Cardiac muscle cell (in vitro differentiated cells and primary cell): ENCODE measurements around the gene SMIM32. TPM values are rescaled to one million over a fixed set of nuclear protein-coding genes. Genes with fewer than 3 reads are reported as not detected.

Experiments used
- DNase-seq, 2 donors: peaks; one replicate each; pipeline versions ENCODE4 v3.0.0 to v3.0.0-alpha.2; 2010 to 2017; ENCODE audit warnings: low read depth in 1 of 2, low spot score in 1 of 2
- H3K27ac ChIP-seq: fragments of 200-600 bp; sonication (generic); 2 replicates; pipeline ENCODE4 v1.5.1; 2016
- H3K27me3 ChIP-seq: fragments of 200-600 bp; sonication (generic); 2 replicates; pipeline ENCODE4 v1.6.0; 2016; ENCODE audit warnings: control low read depth
- H3K36me3 ChIP-seq: fragments of 200-600 bp; sonication (generic); 2 replicates; pipeline ENCODE4 v1.5.1; 2016; ENCODE audit warnings: control low read depth
- H3K4me1 ChIP-seq: fragments of 200-600 bp; sonication (generic); 2 replicates; pipeline ENCODE4 v1.8.1; 2017; ENCODE audit warnings: low read depth, mild to moderate bottlenecking, mixed run types
- H3K4me3 ChIP-seq: fragments of 200-600 bp; sonication (generic); 2 replicates; pipeline ENCODE4 v1.5.1; 2016; ENCODE audit warnings: mild to moderate bottlenecking
- H3K9me3 ChIP-seq: fragments of 200-600 bp; sonication (generic); 2 replicates; pipeline ENCODE4 v1.5.1; 2017; ENCODE audit warnings: low read depth, mild to moderate bottlenecking, control low read depth
- polyA plus RNA-seq: library from polyadenylated mRNA; unstranded; fragments of >200 nt; fragmentation: Nextera tagmentation; extraction: Ambion mirVana; gene quantifications from 2 replicates; pipeline ENCODE4 v1.2.1, GENCODE V29; 2016
- total RNA-seq: library from RNA; depleted of rRNA; stranded (reverse); fragments of >200 nt; gene quantifications from 2 replicates; pipeline ENCODE4 v1.2.3, GENCODE V29; 2016
- TF ChIP-seq, protein P1 (sequence below): IDR thresholded peaks from 2 replicates; pipeline ENCODE4 v1.5.1; 2012; ENCODE audit warnings: low read depth, mild to moderate bottlenecking, low read length

SMIM32 gene
- total and polyA plus RNA-seq, 2 experiments from 2014 or later = 0.36 TPM; not detected in 1

DNA sequence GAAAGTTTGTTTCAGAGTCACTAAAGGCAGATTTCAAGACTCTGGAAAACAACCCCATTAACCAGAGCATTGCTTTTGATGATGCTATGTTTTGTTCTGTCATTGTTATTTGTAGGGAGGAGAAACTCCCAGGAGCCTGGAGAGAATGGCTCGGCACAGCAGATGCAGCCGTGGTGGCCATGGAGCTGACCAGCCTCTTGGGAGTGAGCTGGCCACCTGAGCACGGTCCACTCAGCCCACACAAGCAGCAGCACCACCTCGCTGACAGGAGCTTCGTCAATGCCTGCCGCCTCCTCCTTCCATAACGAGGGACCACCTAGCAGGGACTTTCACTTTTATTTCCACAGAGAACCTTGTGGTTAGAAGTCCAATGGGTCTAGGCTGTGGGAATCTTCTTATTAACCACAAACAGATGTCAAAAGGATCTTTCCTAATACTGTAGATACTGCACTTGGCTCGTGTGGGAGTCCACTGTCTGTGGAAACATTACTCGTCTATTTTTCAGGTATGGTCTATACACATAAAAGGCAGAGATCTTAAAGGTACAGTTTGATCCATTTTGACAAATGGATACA is 21.0 kb upstream of the SMIM32 start:
- Histone ChIP-seq H3K27me3 (peaks cover 14% of the 10 kb centered on the region), H3K27ac (no peak overlapping the region)

DNA sequence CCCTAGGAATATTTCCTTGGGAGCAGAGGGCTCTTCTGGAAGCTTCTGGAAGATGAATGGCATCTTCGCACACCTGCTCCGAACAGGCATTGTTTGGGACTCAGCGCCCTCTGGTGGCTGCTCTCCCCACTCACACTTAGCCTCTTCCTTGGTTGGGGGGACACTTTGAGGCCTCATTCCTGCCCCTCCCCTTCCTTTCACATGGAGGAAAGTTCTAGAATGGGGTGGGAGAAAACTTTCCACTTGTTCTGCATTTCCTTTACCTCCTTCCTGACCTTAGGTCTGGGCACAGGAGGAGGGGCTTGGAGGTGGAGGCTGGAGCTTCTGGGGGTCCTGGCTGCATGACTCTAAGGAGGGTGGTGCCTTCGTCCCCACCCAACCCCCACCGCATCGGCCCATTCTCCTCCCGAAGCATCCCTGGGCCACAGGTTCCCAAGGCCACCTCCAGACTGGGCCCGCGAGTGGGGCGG is 19.3 kb upstream of the SMIM32 start:
- TF ChIP-seq, protein P1, sequence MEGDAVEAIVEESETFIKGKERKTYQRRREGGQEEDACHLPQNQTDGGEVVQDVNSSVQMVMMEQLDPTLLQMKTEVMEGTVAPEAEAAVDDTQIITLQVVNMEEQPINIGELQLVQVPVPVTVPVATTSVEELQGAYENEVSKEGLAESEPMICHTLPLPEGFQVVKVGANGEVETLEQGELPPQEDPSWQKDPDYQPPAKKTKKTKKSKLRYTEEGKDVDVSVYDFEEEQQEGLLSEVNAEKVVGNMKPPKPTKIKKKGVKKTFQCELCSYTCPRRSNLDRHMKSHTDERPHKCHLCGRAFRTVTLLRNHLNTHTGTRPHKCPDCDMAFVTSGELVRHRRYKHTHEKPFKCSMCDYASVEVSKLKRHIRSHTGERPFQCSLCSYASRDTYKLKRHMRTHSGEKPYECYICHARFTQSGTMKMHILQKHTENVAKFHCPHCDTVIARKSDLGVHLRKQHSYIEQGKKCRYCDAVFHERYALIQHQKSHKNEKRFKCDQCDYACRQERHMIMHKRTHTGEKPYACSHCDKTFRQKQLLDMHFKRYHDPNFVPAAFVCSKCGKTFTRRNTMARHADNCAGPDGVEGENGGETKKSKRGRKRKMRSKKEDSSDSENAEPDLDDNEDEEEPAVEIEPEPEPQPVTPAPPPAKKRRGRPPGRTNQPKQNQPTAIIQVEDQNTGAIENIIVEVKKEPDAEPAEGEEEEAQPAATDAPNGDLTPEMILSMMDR = peak; percentile 95
- peaks cover 14% of the 10 kb centered on the region for H3K27me3 ChIP-seq
- no peak overlapping the region for H3K27ac ChIP-seq
- H3K36me3 ChIP-seq = no peaks in the 10 kb centered on the region
- DNase-seq = peak; percentile 62 to 65
- H3K4me1 ChIP-seq = no peaks in the 10 kb centered on the region
- H3K9me3 ChIP-seq = no peaks in the 10 kb centered on the region
- no peak overlapping the region for H3K4me3 ChIP-seq

More for the DNA sequence above, 21.0 kb upstream of the SMIM32 start:
- Histone ChIP-seq H3K4me3 (no peak overlapping the region), H3K36me3 (no peaks in the 10 kb centered on the region), H3K4me1 (no peaks in the 10 kb centered on the region), H3K9me3 (no peaks in the 10 kb centered on the region)
- TF ChIP-seq, protein P1 = no peak
- peak in 1 of 2 donors; percentile 28 for DNase-seq

DNA sequence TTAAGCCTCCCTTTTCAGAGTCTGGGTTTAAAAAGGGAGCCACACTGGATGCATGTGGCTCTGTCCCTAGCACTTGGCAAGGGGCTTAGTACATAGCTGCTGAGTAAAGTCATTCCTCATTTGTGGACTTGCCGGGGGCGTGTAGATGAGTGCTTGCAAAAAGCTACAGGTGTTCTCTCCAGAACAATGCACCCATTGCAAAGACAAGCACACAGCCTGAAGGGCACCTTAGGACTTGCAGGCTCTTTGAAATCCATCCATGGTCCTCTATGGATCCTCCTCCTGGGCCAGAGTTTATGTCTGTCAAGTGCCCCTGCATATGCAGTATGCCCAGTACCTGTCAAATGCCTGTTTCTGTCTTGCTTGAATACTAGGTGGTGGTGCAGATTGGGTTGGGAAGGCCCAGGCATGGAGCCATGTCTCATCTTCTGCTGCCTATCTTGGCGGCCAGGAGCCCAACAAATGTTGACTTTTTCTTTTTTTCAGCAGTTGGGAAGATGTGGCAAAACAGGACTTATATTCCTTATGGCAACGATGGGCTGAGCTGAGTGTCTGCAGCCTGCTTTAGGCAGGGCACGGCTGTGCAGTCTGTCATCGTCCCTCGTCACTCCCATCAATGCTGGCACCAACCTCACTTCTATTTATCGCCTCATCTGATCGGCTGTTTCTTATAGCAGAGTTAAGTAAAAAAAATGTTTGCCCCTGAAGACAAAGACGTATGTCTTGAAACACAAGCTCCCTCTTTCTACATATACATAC is 18.5 kb upstream of the SMIM32 start:
- no peak overlapping the region for H3K4me3 ChIP-seq
- H3K4me1 ChIP-seq = no peaks in the 10 kb centered on the region
- TF ChIP-seq, protein P1 = no peak
- no peaks in the 10 kb centered on the region for H3K9me3 ChIP-seq
- no peak for DNase-seq
- H3K27ac ChIP-seq = no peak overlapping the region
- H3K27me3 ChIP-seq = peaks cover 14% of the 10 kb centered on the region
- H3K36me3 ChIP-seq = no peaks in the 10 kb centered on the region

DNA sequence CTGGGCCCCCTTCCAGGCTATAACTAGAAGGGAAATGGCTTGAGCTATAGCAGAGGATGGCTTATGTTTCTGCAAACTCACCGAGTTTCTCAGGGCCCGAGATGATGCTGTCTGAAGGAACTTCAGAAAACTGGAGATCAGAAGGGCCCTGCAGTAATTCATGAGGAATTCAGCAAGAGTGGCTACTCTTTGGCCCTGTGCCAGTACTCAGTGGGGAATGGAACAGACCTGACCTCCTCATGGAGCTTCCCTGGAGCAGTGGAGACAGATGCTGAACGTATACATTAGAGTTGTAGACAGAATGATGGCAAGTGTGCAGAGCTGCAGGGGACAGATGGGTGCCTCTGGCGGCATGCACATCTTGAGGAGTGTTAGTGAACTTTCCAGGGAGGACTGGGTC is 17.3 kb upstream of the SMIM32 start:
- TF ChIP-seq, protein P1 = no peak
- Histone ChIP-seq H3K4me3 (no peak overlapping the region), H3K27ac (no peak overlapping the region), H3K27me3 (peaks cover 14% of the 10 kb centered on the region), H3K4me1 (no peaks in the 10 kb centered on the region), H3K36me3 (no peaks in the 10 kb centered on the region), H3K9me3 (no peaks in the 10 kb centered on the region)
- DNase-seq = peak in 1 of 2 donors; percentile 29

DNA sequence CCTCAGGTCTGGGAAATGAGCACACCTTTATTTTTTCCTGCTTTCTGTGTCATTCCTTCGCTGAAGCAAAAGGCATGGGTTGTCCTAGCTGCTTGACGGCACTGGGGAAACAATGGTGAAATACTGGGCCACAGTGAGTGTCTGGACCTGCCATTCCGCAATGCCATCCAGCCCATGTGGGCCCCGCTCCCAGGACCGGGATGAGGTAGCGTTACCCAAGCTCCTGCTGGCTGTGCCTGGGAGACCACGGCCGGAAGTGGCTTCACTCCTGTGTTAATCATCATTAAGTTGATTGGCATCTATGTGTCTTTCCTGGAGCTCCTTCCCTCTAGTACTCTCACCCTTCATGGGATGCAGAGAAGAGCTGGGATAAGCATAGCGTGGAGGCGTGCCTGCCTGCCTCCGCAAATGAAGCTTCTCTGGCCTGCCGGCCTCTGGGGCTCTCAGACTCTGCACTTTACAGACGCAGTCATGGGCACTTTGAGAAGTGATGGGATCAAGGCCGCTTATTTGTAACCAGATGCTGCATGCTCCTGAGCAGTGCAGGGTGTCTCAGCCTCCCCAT is 16.5 kb upstream of the SMIM32 start:
- H3K4me3 ChIP-seq = no peak overlapping the region
- TF ChIP-seq, protein P1 = no peak
- H3K27ac ChIP-seq = no peak overlapping the region
- H3K4me1 ChIP-seq = no peaks in the 10 kb centered on the region
- H3K36me3 ChIP-seq = no peaks in the 10 kb centered on the region
- DNase-seq = no peak
- H3K27me3 ChIP-seq = peaks cover 14% of the 10 kb centered on the region
- no peaks in the 10 kb centered on the region for H3K9me3 ChIP-seq
